Measurements from ENCODE around the gene ITGA8. TPM values are rescaled to one million over a fixed set of nuclear protein-coding genes. Genes with fewer than 3 reads are reported as not detected.
A peak's percentile ranks its signal among the peaks of the same experiment; 100 is the strongest.

Gene ITGA8
- polyA plus RNA-seq, 3 donors: not detected

DNA sequence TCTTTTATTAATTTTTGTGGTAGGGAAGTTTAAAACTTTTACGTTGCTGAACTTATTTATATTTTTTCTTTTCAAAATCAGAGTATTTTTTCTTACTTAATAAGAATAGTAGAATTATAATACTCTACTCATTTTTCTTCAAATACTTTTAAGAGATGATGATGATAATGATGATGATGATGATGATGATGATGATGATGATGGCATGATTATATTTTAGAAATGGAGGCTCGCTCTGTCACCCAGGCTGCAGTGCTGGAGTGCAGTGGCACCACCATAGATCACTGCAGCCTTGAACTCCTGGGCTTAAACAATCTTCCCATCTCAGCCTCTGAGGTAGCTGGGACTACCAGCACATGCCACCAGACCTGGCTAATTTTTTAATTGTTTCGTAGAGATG, 230.3 kb downstream of the ITGA8 start:
- Histone ChIP-seq H3K36me3 (replicated peaks in 1 of 2; ENCODE audit: control insufficient read depth in 1 of 2, insufficient read depth in 2 of 2, low read length in 2 of 2) (no peaks in the 10 kb centered on the region), H3K27me3 (ENCODE audit: control insufficient read depth in 2 of 2, insufficient read depth in 2 of 2, low read length in 2 of 2) (no peaks in the 10 kb centered on the region), H4K20me1 (ENCODE audit: insufficient read depth, low read length) (no peaks in the 10 kb centered on the region), H2AFZ (ENCODE audit: insufficient read depth, low read depth, low read length, poor library complexity, severe bottlenecking) (no peak overlapping the region), H3K9me3 (replicated peaks in 1 of 2; ENCODE audit: control insufficient read depth in 1 of 2, insufficient read depth in 1 of 2, low read length in 2 of 2) (no peaks in the 10 kb centered on the region), H3K9ac (ENCODE audit: insufficient read depth, low read length, poor library complexity, severe bottlenecking) (no peak overlapping the region), H3K4me3 (replicated peaks in 1 of 3; ENCODE audit: low read depth in 2 of 3, low read length in 3 of 3) (no peak overlapping the region), H3K4me1 (ENCODE audit: control insufficient read depth in 1 of 2, insufficient read depth in 2 of 2, low read length in 2 of 2) (no peaks in the 10 kb centered on the region), H3K4me2 (replicated peaks; ENCODE audit: extremely low read depth, low read length, poor library complexity, severe bottlenecking) (no peak overlapping the region), H3K79me2 (ENCODE audit: insufficient read depth, low read length) (no peaks in the 10 kb centered on the region), H3K27ac (ENCODE audit: low read depth in 1 of 2, low read length in 2 of 2) (no peak overlapping the region)
- H3K4me1 Mint-ChIP-seq: no peaks in the 10 kb centered on the region
- WGBS (ENCODE audit: insufficient coverage): no CpG with 5 or more reads among the region's 3 CpGs
- DNase-seq: no peak
- H3K9me3 Mint-ChIP-seq: peaks cover 0 to 7% (median 0%) of the 10 kb centered on the region in 7 donors
- peaks cover 0 to 2% (median 2%) of the 10 kb centered on the region in 3 donors for H3K27me3 Mint-ChIP-seq (ENCODE audit: low read depth in 3 of 3)
- intact Hi-C loops (cut with micrococcal nuclease): no loop called here
- no peaks in the 10 kb centered on the region for H3K36me3 Mint-ChIP-seq
- no peak for TF ChIP-seq CTCF (IDR thresholded peaks at IDR 0.05)
- no peak overlapping the region for H3K27ac Mint-ChIP-seq
- no peak overlapping the region for H3K4me3 Mint-ChIP-seq

DNA sequence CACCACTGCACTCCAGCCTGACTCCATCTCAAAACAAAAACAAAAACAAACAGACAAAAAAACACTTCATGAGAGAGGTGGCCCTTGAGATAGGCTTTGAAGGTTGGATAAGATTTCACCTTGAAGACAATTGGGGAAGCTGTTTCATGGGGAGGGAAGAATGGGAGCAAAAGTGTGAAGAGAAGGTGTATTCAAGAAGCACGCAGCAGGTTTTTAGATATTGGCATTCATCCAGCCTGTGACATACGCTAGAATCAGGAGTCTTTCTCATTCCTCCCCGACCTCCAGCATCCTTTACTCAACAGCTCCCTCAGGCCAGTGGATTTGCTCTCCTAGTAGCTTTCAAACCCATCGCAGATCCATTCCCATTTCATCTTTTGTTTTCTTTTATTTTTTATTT, 232.3 kb downstream of the ITGA8 start:
- WGBS (ENCODE audit: insufficient coverage): 50% methylated on average over 2 of the region's 4 CpGs
- no peaks in the 10 kb centered on the region for H3K4me1 Mint-ChIP-seq
- Histone ChIP-seq H3K9ac (ENCODE audit: insufficient read depth, low read length, poor library complexity, severe bottlenecking) (no peak overlapping the region), H3K4me2 (replicated peaks; ENCODE audit: extremely low read depth, low read length, poor library complexity, severe bottlenecking) (no peak overlapping the region), H3K4me3 (replicated peaks in 1 of 3; ENCODE audit: low read depth in 2 of 3, low read length in 3 of 3) (no peak overlapping the region), H3K27me3 (ENCODE audit: control insufficient read depth in 2 of 2, insufficient read depth in 2 of 2, low read length in 2 of 2) (no peaks in the 10 kb centered on the region), H3K79me2 (ENCODE audit: insufficient read depth, low read length) (no peaks in the 10 kb centered on the region), H4K20me1 (ENCODE audit: insufficient read depth, low read length) (no peaks in the 10 kb centered on the region), H3K27ac (ENCODE audit: low read depth in 1 of 2, low read length in 2 of 2) (no peak overlapping the region), H2AFZ (ENCODE audit: insufficient read depth, low read depth, low read length, poor library complexity, severe bottlenecking) (no peak overlapping the region), H3K9me3 (replicated peaks in 1 of 2; ENCODE audit: control insufficient read depth in 1 of 2, insufficient read depth in 1 of 2, low read length in 2 of 2) (no peaks in the 10 kb centered on the region), H3K4me1 (ENCODE audit: control insufficient read depth in 1 of 2, insufficient read depth in 2 of 2, low read length in 2 of 2) (no peaks in the 10 kb centered on the region), H3K36me3 (replicated peaks in 1 of 2; ENCODE audit: control insufficient read depth in 1 of 2, insufficient read depth in 2 of 2, low read length in 2 of 2) (no peaks in the 10 kb centered on the region)
- H3K9me3 Mint-ChIP-seq: peaks cover 0 to 7% (median 0%) of the 10 kb centered on the region in 7 donors
- intact Hi-C loops (cut with micrococcal nuclease): no loop called here
- no peak overlapping the region for H3K4me3 Mint-ChIP-seq
- peaks cover 1 to 2% (median 2%) of the 10 kb centered on the region in 3 donors for H3K27me3 Mint-ChIP-seq (ENCODE audit: low read depth in 3 of 3)
- DNase-seq: no peak
- no peak for TF ChIP-seq CTCF (IDR thresholded peaks at IDR 0.05)
- H3K36me3 Mint-ChIP-seq: no peaks in the 10 kb centered on the region
- peak overlapping the region in 1 of 7 donors; percentile 27 for H3K27ac Mint-ChIP-seq
